K562 (cell line): ENCODE results near the gene UBE2E3. TPM values are rescaled to one million over a fixed set of nuclear protein-coding genes. Genes with fewer than 3 reads are reported as not detected.
A peak's percentile ranks its signal among the peaks of the same experiment; 100 is the strongest.

Experiments used
- ARNT ChIP-seq, 2 experiments: fragments of 450-650 bp; IDR thresholded peaks; 2 replicates each; pipeline ENCODE4 v1.6.1; 2016; ENCODE audit warnings: mild to moderate bottlenecking in 1 of 2
- CBFA2T3 ChIP-seq: fragments of 450-650 bp; IDR thresholded peaks from 2 replicates; pipeline ENCODE4 v1.6.1; 2017
- CC2D1A ChIP-seq: fragments of 450-650 bp; IDR thresholded peaks from 2 replicates; pipeline ENCODE4 v1.6.1; 2017; ENCODE audit warnings: mild to moderate bottlenecking
- CREBBP ChIP-seq: IDR thresholded peaks from one replicate; pipeline ENCODE4 v1.6.1; 2012; ENCODE audit warnings: low read depth, mild to moderate bottlenecking, control low read depth, inconsistent platforms, low read length
- DPF2 ChIP-seq: fragments of 450-650 bp; IDR thresholded peaks from 2 replicates; pipeline ENCODE4 v1.6.1; 2016
- ELF2 ChIP-seq: fragments of 250-450 bp; sonication (Bioruptor Pico); IDR thresholded peaks from 2 replicates; pipeline ENCODE4 v1.5.0; 2021; ENCODE audit warnings: mild to moderate bottlenecking
- EP300 ChIP-seq: IDR thresholded peaks from 2 replicates; pipeline ENCODE4 v1.6.1; 2012; ENCODE audit warnings: low read length, improper control_type of control experiment
- ESRRA ChIP-seq: fragments of 450-650 bp; IDR thresholded peaks from 2 replicates; pipeline ENCODE4 v1.6.1; 2014; ENCODE audit warnings: low read depth, mild to moderate bottlenecking, moderate library complexity, borderline replicate concordance
- FOXA1 ChIP-seq: fragments of 450-650 bp; IDR thresholded peaks from 2 replicates; pipeline ENCODE4 v1.6.1; 2016; ENCODE audit warnings: mild to moderate bottlenecking, borderline replicate concordance
- GATA2 ChIP-seq: sonication (generic); formaldehyde crosslinking; IDR thresholded peaks from 2 replicates; pipeline ENCODE4 v1.4.0; 2020; ENCODE audit warnings: mild to moderate bottlenecking, missing genetic modification reagents
- HDGF ChIP-seq: fragments of 450-650 bp; IDR thresholded peaks from 2 replicates; pipeline ENCODE4 v1.6.1; 2016
- HEY1 ChIP-seq: fragments of 250-450 bp; sonication (Bioruptor Pico); IDR thresholded peaks from 2 replicates; pipeline ENCODE4 v1.5.0; 2020; ENCODE audit warnings: mild to moderate bottlenecking, moderate library complexity, borderline replicate concordance
- HOXB6 ChIP-seq: fragments of 250-450 bp; sonication (Bioruptor Pico); IDR thresholded peaks from 2 replicates; pipeline ENCODE4 v1.5.1; 2022; ENCODE audit warnings: mild to moderate bottlenecking, borderline replicate concordance
- KLF16 ChIP-seq: IDR thresholded peaks from 2 replicates; pipeline ENCODE4 v1.6.1; 2016; ENCODE audit warnings: antibody characterized with exemption
- KLF6 ChIP-seq: fragments of 250-450 bp; sonication (Bioruptor Pico); IDR thresholded peaks from 2 replicates; pipeline ENCODE4 v1.4.0; 2020; ENCODE audit warnings: mild to moderate bottlenecking, moderate library complexity, borderline replicate concordance
- NFRKB ChIP-seq: fragments of 450-650 bp; IDR thresholded peaks from 2 replicates; pipeline ENCODE4 v1.6.1; 2016; ENCODE audit warnings: low read depth
- RFX1 ChIP-seq: fragments of 450-650 bp; IDR thresholded peaks from 2 replicates; pipeline ENCODE4 v1.6.1; 2016; ENCODE audit warnings: mild to moderate bottlenecking, moderate library complexity
- SMARCB1 ChIP-seq: IDR thresholded peaks from 2 replicates; pipeline ENCODE4 v1.6.1; 2011; ENCODE audit warnings: improper control_type of control experiment, low read depth; ENCODE audit not compliant: insufficient read length
- SRSF9 ChIP-seq: fragments of 200-400 bp; formaldehyde crosslinking; IDR thresholded peaks from 2 replicates; pipeline ENCODE4 v1.6.1; 2017; ENCODE audit warnings: low read depth, low read length, borderline replicate concordance
- TAF7 ChIP-seq: fragments of 450-650 bp; IDR thresholded peaks from 2 replicates; pipeline ENCODE4 v1.6.1; 2016; ENCODE audit warnings: missing genetic modification characterization, missing compliant biosample characterization
- USF2 ChIP-seq: sonication (generic); formaldehyde crosslinking; IDR thresholded peaks from 2 replicates; pipeline ENCODE4 v1.5.0; 2020; ENCODE audit warnings: missing genetic modification reagents
- ZFP36 ChIP-seq: fragments of 150-350 bp; IDR thresholded peaks from 2 replicates; pipeline ENCODE4 v1.6.1; 2018; ENCODE audit warnings: low read length, low read depth; ENCODE audit not compliant: partially characterized antibody
- ZFPM2 ChIP-seq: fragments of 250-450 bp; sonication (Bioruptor Pico); IDR thresholded peaks from 2 replicates; pipeline ENCODE4 v1.5.1; 2022; ENCODE audit warnings: mild to moderate bottlenecking
- ZKSCAN1 ChIP-seq: fragments of 150-350 bp; IDR thresholded peaks from 2 replicates; pipeline ENCODE4 v1.6.1; 2016; ENCODE audit warnings: low read depth, low read length
- ZNF384 ChIP-seq: IDR thresholded peaks from 2 replicates; pipeline ENCODE4 v1.6.1; 2012; ENCODE audit warnings: low read depth, low read length, improper control_type of control experiment
- polyA plus RNA-seq, 8 experiments: library from polyadenylated mRNA; depleted of rRNA in 4 of 8; stranded (reverse) in 5 of 8; unstranded in 3 of 8; fragments of >200 nt; fragmentation: Nextera tagmentation in 2 of 8; fragmentation: Illumina TruSeq in 1 of 8; extraction: Ambion mirVana in 2 of 8; extraction: Trizol in 1 of 8; gene quantifications; 2 replicates each; pipeline versions ENCODE4 v1.2.1 to v1.2.3, GENCODE V29; 2011 to 2014; ENCODE audit warnings: inconsistent platforms in 1 of 8, missing spikeins in 1 of 8
- total RNA-seq, 7 experiments: library from RNA; depleted of rRNA in 6 of 7; stranded (reverse); fragments of >200 nt in 6 of 7; fragmentation: Illumina TruSeq in 2 of 7; extraction: Trizol in 2 of 7; gene quantifications; 2 replicates each; pipeline versions ENCODE4 v1.2.1 to v1.2.3, GENCODE V29; 2011 to 2021; ENCODE audit warnings: low replicate concordance in 1 of 7
- TF ChIP-seq, protein P1 (sequence below): fragments of 250-450 bp; sonication (Bioruptor Pico); IDR thresholded peaks from 2 replicates; pipeline ENCODE4 v1.8.0; 2021; ENCODE audit warnings: moderate library complexity, mild to moderate bottlenecking, inconsistent platforms
- TF ChIP-seq, protein P2 (sequence below): IDR thresholded peaks from 2 replicates; pipeline ENCODE4 v1.6.1; 2011; ENCODE audit not compliant: insufficient read length; ENCODE audit errors: extremely low read depth
- TF ChIP-seq, protein P3 (sequence below): sonication (generic); formaldehyde crosslinking; IDR thresholded peaks from 2 replicates; pipeline ENCODE4 v1.8.0; 2023; ENCODE audit warnings: mild to moderate bottlenecking, missing genetic modification reagents

Gene UBE2E3
- total and polyA plus RNA-seq, 9 of the 15 experiments (the other 6 are each of a cell fraction or from before 2014, with no cell fraction given) = 58.2 to 173 (median 78.0) TPM

GRCh38 chr2:180980106-180980942 lies at the start of gene UBE2E3 (continued):
- TF ChIP-seq, protein P1, sequence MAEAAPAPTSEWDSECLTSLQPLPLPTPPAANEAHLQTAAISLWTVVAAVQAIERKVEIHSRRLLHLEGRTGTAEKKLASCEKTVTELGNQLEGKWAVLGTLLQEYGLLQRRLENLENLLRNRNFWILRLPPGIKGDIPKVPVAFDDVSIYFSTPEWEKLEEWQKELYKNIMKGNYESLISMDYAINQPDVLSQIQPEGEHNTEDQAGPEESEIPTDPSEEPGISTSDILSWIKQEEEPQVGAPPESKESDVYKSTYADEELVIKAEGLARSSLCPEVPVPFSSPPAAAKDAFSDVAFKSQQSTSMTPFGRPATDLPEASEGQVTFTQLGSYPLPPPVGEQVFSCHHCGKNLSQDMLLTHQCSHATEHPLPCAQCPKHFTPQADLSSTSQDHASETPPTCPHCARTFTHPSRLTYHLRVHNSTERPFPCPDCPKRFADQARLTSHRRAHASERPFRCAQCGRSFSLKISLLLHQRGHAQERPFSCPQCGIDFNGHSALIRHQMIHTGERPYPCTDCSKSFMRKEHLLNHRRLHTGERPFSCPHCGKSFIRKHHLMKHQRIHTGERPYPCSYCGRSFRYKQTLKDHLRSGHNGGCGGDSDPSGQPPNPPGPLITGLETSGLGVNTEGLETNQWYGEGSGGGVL = no peak
- no peak for TF ChIP-seq HEY1 (CRISPR knock-in tag)
- no peak for TF ChIP-seq EP300
- no peak; the same call in 1 of the 2 replicates for TF ChIP-seq ELF2 (CRISPR knock-in tag)
- no peak for TF ChIP-seq SRSF9
- no peak for TF ChIP-seq FOXA1
- TF ChIP-seq TAF7 (tag) = no peak
- no peak for TF ChIP-seq GATA2 (CRISPR knock-in tag)
- no peak for TF ChIP-seq KLF6 (CRISPR knock-in tag)
- TF ChIP-seq ZFPM2 (CRISPR knock-in tag) = peak; percentile 77; the same call in 1 of the 2 replicates
- TF ChIP-seq CC2D1A = no peak
- 0 out of 2 replicates have a peak, but pooled peaks have one; percentile 18 for TF ChIP-seq KLF16
- no peak for TF ChIP-seq SMARCB1
- TF ChIP-seq NFRKB = no peak
- TF ChIP-seq ZFP36 = no peak
- TF ChIP-seq ARNT (IDR thresholded peaks at IDR 0.05) = no peak
- TF ChIP-seq CBFA2T3 = no peak
- TF ChIP-seq USF2 (CRISPR knock-in tag) = no peak
- no peak for TF ChIP-seq HDGF
- TF ChIP-seq, protein P2, sequence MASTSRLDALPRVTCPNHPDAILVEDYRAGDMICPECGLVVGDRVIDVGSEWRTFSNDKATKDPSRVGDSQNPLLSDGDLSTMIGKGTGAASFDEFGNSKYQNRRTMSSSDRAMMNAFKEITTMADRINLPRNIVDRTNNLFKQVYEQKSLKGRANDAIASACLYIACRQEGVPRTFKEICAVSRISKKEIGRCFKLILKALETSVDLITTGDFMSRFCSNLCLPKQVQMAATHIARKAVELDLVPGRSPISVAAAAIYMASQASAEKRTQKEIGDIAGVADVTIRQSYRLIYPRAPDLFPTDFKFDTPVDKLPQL = no peak
- TF ChIP-seq RFX1 = no peak
- TF ChIP-seq CREBBP = no peak
- peak; percentile 51; the same call in 1 of the 2 replicates for TF ChIP-seq ZNF384
- TF ChIP-seq ESRRA = no peak
- no peak for TF ChIP-seq HOXB6 (CRISPR knock-in tag)
- no peak for TF ChIP-seq DPF2
- TF ChIP-seq ZKSCAN1 = no peak
- TF ChIP-seq, protein P3, sequence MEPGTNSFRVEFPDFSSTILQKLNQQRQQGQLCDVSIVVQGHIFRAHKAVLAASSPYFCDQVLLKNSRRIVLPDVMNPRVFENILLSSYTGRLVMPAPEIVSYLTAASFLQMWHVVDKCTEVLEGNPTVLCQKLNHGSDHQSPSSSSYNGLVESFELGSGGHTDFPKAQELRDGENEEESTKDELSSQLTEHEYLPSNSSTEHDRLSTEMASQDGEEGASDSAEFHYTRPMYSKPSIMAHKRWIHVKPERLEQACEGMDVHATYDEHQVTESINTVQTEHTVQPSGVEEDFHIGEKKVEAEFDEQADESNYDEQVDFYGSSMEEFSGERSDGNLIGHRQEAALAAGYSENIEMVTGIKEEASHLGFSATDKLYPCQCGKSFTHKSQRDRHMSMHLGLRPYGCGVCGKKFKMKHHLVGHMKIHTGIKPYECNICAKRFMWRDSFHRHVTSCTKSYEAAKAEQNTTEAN (CRISPR knock-in tag) = no peak
